NCI-H82 (cell line): Measurements from ENCODE around the gene SAT2.
"Not testable (repeated sequence)": the region's sequence is repeated elsewhere in the genome, so short reads cannot be mapped to it uniquely, and the experiment has no call there.

Experiments used
- DNase-seq: peaks from one replicate; lab custom pipeline; 2025; lab: John Stamatoyannopoulos, UW

Gene SAT2

DNA sequence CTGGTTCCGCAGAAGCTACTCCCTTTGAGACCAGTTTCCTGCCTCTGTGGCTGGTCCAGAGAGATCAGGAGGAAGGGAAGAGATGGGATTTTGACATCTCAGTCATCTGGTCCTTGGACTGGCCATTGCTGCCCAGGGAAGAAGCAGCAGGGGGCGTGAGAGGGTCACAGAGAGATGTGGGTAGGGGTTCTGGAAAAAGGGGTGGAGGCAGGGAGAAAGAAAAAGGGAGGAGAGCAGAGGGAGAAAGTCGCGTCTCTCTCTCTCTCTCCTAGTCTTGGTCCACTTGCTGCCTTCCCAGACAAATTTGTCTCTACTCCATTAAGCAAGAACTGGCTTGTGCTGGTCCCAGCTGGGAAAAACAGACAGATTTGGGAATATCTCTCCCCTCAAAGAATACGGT is 6.8 kb upstream of the SAT2 start:
- DNase-seq: peak; percentile 92

DNA sequence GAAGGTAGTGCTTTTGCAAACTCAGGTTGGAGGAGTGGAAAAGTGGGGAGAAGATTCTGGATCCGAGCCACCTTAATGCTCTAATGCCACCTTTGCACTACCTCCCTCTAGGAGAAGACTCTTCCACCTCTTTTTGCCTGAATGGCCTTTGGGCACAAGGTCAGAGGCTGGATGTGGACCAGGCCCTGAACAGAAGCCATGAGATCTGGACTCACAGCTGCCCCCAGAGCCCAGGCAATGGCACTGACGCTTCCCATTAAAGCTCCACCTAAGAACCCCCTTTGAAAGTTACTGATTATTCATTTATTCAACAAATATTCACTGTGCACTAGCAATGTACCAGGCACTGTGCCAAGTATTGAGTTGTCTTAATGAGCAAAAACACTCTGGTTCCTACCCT is 5.5 kb upstream of the SAT2 start:
- peak; percentile 29 for DNase-seq

DNA sequence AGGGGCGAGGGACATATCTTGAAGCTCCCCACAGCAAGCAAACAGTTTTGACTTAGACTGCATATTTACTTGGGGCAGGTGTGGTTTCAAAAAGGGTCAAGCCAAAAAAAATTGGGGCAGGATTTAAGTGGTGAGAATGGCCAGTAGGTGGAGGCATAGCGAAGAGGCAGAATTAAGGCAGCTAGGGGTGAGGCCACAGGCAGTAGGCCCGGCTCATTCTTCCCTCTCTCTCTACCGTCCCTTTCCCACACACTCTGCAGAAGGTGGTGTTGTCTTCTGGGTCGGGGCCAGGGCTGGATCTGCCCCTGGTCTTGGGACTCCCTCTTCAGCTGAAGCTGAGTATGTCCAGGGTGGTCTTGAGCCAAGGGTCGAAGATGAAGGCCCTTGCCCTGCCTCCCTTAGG is 4.9 kb upstream of the SAT2 start:
- DNase-seq: peak; percentile 86

DNA sequence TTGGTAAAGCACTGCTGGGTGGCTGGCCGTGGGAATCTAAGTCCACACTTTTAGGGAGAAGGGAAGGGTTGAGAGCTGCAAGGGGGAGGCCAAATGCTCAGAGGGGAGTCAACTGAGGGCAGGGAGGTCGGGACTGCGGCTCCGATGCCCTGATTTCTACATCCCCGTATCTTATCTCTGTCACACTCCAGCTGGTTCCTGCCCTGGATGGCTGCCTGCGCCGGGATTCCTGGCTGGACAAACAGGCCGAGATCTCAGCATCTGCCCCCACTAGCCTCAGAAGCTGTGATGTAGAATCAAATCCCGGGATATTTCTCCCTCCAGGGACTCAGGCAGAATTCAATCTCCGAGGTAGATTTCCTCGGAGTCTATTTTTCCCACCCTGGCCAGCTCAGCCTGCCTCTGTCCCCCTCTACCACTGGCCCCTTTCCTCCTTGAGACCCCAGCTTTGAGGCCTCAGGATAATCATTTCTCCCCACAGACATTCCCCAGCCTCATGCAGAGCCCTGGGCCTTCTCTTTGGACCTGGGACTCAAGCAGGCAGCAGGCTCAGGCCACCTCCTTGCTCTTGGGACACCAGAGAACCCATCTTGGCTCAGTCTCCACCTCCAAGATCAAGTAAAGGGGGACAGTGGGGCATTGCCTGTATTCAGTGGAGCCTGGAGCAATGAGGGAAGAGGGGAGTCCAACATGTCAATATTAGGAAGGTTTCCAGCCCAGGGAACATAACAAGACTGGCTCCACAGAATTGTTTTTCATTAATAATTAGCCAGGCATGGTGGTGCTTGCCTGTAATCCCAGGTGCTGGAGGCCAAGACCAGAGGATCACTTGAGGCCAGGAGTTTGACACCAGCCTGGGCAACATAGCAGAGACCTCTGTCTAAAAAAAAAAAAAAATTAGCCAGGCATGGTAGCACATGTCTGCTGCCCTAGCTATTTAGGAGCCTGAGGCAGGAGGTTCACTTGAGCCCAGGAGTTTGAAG is 4.1 kb upstream of the SAT2 start:
- no peak for DNase-seq

DNA sequence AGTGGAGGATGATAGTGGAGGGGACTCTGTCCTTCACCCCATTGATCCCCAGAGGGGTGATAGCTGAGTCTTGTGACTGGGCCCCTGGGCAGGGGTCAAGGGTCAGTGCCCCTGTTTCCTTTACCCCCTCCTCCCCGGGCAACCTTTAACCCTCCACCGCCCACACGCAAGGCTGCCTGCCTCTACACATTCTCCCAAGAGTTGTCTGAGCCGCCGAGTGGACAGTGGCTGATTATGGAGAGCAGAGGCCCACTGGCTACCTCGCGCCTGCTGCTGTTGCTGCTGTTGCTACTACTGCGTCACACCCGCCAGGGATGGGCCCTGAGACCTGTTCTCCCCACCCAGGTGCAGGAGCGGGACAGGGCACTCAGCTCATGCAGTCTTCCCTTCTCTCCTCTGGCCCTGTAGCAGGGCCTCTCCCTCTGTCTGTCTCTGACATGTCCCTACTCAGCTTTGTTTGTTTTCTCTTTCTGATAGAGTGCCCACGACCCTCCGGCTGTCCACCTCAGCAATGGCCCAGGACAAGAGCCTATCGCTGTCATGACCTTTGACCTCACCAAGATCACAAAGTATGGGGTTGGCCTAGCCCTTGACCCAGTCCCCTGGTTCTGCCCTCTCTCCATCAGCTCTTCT is 2.4 kb upstream of the SAT2 start, which contains the start of gene SHBG:
TSS of gene SHBG (plus strand) at position 197 of the 633 bp plus-strand sequence. CDS start at position 235, 38 bp downstream.
- DNase-seq: no peak

DNA sequence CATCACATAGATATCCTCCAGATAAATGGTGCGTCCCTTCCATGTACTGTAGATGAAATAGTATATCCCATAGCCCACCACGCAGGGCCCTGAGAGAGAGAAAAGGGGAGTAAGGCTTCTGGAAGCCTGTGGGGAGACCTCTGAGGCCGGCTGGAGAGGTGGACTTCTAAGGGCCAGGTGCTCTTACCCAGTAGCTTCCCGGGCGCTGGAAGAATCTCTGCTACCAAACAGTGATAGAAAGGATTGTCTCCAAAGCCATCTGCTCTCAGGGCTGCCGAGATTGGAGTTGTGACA is 718 bp downstream of the SAT2 start:
- DNase-seq: peak; percentile 88

DNA sequence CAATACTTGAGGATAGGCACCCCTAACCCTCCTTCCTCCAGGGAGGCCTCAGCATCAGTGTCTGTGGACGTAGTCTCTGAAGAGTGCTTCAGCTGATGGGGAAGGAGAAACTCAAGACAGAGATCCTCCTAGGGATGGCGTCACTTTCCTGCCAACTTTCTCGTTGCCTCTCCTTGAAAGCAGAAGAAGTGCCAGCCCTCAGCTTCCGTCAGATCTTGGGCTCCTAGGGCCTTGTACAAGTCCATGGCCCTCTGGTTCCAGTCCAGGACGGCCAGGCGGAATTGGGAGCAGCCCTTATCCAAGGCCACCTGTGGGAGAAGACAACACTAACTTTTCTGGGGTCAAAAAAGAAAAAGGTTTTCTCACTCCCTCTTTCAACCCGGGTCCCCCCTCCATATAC is 1.3 kb downstream of the SAT2 start:
- no peak for DNase-seq

DNA sequence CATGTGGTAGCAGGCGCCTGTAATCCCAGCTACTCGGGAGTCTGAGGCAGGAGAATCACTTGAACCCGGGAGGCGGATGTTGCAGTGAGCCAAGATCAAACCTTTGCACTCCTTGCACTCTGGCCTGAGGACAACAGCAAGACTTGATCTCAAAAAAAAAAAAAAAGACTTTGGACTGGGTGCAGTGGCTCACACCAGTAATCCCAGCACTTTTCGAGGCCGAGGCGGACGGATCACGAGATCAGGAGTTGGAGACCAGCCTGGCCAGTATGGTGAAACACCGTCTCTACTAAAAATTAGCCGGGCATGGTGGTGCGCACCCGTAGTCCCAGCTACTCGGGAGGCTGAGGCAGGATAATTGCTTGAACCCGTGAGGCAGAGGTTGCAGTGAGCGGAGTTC is 1.9 kb downstream of the SAT2 start:
- DNase-seq: not testable (repeated sequence)

DNA sequence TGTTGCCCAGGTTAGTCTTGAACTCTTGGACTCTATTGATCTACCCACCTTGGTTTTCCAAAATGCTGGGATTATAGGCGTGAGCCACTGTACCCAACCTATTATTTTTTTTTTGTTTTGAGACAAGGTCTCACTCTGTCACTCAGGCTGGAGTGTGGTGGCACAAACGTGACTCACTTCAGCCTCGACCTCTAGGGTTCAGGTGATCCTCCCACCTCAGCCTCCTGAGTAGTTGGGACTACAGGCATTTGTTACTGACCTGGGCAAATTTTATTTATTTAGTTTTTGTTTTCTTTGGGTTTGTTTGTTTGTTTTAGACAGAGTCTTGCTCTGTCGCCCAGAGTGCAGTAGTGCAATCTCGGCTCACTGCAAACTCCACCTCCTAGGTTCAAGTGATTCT is 4.0 kb downstream of the SAT2 start:
- no peak for DNase-seq

DNA sequence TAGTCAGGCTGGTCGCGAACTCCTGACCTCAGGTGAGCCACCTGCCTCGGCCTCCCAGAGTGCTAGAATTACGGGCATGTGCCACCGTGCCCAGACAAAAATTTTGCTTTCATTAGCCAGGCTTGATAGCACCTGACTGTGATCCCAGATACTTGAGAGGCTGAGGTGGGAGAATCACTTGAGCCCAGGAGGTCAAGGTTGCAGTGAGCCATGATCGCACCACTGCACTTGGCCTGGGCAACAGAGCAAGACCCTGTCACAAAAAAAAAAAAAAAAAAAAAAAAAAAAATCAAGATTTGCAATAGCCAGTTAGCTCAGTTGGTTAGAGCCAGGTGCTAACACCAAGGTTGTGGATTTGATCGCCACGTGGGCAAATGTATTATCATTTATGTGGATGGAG is 6.8 kb downstream of the SAT2 start:
- DNase-seq: no peak

DNA sequence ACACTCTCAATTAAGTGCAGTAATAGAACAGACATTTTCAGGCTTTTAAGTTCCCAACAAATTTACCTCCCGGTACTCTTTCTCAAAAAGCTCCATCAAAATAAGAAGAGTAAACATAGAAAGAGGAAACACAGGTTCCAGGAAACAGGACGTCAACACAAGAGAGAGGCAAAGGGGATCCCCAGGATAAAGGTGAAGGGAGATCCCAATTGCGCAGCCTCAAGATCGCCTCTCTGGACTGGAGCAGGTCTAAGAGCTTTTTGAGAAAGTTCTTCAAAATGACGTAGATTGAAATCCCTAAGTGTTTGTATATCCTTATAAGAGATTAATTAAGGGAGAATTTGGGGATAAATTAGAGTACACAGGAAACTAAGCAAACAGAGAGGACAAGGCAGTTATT is 9.0 kb downstream of the SAT2 start:
- DNase-seq: no peak

DNA sequence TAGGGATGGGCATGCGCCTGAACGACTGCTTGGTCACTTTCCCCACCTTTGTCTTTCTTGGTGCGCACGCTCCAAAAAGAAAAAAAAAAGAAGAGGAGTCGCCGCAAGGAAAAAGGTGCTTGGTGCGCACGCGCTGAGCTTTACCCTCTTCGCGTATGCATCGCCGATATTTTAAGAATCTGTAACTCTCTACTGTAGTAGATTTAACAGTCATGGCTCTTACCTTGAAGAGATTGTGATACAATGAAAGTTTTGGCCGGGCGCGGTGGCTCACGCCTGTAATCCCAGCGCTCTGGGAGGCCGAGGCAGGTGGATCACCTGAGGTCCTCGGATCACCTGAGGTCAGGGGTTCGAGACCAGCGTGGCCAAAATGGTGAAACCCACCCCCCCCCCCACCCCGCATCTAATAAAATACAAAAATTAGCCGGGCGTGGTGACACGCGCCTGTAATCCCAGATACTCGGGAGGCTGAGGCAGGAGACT is 12.3 kb downstream of the SAT2 start:
- DNase-seq: no peak

DNA sequence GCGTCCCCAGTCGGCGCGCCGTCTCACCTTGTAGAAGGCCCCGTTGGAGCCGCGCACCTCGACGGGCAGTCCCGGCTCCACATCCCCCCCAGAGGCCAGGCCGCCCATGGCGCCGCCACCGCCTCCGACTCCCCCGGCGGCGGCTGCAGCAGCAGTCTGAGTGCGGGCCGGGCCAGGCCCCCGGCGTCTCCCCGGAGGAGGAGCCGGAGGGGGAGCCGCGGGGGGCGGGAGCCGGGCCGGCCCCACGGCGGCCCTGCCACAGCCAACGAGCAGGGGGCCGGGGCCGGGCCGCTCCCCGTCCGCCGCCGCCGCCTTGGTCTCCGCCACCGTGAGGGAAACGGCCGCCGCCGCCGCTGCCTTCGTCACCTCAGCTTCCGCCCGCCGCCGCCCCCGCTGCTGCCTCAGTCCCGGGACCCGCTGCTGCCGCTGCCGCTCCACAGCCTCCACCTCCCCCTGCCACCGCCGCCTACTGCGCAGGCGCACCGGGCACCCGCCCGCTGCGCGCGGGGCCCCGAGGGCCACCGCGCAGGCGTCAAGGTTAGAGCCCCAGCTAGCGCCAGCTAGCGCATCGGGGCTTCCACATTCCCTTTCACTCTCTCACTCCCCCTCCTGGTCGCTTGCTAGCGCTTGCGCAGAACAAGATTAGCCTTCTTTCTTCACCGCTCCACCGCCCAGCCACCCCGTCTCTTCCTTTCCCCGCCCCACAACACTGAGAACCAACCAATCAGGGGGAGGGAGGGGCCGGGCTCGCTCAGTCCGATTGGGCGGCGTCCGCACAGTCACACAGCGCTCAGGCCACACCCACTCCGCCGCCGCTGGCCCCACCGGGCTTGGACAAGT is 13.0 kb downstream of the SAT2 start, which contains the start of gene FXR2:
TSS of gene FXR2 (minus strand) at position 473 of the 840 bp plus-strand sequence. CDS start at position 108, 365 bp downstream.
- DNase-seq: peak; percentile 100

DNA sequence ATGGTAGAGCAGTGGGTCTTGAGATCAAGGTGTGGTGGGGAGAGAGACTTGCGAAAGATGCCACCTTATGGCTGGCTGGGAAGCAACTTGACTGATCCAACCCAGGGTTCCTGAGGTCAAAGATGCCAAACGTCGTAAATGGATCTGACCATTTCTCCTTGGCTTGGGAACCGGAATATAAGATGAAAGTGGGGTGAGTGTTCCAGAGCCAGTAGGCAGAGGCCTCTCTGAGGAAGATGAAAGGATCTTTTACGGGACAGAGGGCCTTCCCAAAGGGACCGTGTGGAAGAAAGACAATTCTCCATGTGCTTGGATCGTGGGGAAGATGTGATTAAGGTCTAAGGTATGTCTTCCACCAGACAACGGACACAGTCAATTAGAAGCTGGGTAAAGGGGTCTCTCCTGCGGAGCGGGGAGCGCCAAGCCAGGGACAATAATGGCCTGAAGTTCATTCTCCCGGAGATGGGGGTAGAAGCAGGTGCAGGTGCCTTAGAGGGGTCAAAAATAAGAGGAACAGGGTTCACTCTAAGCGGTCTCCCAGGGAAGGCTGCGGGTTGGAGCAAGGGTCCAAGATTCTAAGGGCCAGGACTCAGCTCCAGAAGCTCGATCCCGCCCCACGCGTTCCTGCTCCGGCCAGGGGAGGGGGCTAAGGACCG is 13.7 kb downstream of the SAT2 start:
- DNase-seq: peak; percentile 56

DNA sequence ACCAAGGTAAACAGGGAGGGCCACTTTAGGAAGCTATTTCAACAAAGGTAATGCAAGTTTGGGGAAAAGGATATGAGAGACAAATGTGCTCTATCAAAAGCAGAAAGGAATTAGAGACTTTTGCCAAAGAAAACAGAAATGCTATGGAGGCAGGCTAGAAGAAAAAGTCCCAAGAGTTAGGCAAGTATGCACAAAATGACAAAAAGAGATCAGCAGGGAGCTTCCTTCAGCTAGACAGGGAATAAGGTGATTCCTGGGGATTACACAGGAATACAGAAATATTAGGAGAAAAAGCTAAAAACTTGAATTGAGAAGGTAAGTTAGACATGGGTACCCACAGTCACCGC is 15.4 kb downstream of the SAT2 start:
- DNase-seq: no peak

DNA sequence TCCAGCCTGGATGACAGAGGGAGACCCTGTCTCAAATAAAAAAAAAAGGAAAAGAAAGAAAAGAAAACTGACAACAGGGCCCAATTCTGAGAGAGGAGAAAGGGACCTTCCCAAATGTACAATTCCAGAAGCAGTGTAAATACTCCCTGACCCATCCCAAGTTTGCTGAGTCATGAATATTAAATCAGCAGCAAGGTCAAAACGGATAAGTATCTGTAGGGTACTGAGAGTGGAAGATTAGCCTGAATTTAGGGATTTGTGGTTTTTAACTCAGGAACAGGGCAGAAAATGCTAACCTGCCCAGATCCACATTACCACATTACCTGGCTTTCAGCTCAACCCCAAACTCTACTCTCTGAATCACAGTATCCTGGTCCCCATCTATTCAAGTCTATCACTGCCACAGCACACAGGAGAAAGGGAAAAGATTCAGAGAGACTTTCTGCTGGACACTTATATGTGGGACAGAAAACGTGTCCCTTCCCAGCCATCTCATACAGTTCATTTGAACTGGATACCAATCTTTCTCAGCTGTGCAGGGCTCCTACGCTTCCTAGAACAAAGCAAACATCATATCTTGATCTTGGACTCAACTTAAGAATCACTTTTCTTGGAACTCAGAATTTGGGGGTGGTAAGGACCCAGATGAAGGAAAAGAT is 15.9 kb downstream of the SAT2 start:
- DNase-seq: no peak

DNA sequence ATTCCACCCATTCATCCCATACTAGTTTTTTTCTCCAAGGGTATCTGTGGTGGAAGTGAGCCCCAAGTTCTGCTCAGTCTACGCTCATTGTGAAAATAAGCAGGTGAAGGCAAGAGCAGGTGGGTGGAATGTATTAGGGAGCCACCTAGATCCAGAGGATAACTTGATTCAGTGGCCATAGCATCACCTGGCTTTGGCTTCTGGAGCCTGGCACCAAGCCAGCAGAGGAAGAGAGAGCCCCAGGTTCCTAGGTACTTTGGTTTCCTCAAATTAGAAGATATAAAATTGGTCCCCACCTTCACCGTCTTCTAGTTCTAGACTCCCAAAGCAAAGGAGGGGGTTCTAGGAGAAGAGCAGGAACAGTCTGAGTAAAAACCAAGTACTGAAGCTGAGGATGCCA is 17.0 kb downstream of the SAT2 start:
- no peak for DNase-seq

DNA sequence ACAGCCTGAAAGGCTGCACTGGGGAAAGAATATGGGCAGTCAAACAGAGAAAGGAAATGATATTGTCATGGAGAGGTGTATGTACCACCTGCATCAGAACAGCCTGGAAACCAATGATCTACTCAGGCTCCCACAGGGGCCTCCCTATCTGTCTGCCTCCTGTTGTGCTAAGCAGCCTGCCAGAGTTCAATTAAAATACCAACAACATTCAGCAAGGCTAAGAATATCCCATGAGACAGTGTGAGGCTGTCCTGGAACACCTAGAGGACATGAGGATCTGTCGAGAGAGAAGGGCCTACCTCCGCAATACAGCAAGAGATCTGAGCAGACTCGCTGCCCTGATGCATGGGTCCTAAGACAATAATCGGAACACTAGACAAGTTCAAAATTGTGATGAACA is 21.3 kb downstream of the SAT2 start:
- DNase-seq: no peak

DNA sequence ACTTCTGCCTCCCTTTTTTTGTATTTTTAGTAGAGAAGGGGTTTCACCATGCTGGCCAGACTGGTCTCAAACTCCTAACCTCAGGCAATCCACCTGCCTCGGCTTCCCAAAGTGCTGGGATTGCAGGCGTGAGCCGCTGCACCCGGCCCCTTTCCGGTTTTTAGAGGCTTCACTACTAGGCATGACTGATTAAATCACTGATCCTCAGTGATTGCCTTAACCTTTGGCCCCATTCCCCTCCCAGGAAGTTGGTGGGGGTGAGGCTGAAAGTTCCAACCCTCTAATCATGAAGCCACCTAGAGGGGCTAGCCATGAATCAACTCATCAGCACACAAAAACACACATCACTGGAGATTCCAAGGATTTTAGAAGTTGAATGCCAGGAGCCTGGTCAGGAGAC is 30.1 kb downstream of the SAT2 start:
- DNase-seq: not testable (repeated sequence)

DNA sequence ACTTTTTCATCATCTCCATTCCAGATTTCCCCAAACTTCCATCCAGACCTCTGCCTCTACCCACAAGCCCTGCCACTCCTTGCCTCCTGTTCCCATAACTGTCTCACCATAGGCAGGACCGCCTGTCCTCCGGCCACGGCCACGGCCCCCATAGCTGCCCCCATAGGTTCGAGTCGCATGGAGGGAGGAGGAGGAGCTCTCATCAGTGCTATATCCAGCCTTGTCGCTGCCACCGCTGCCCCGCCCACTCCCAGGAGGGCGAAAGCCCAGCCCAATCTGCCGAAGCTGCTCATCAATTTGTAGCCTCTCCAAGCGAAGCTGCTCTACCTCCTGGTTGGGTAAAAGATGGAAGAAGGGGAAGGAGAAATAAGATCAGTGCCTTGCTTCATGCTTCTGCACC is 34.3 kb downstream of the SAT2 start:
- DNase-seq: no peak

DNA sequence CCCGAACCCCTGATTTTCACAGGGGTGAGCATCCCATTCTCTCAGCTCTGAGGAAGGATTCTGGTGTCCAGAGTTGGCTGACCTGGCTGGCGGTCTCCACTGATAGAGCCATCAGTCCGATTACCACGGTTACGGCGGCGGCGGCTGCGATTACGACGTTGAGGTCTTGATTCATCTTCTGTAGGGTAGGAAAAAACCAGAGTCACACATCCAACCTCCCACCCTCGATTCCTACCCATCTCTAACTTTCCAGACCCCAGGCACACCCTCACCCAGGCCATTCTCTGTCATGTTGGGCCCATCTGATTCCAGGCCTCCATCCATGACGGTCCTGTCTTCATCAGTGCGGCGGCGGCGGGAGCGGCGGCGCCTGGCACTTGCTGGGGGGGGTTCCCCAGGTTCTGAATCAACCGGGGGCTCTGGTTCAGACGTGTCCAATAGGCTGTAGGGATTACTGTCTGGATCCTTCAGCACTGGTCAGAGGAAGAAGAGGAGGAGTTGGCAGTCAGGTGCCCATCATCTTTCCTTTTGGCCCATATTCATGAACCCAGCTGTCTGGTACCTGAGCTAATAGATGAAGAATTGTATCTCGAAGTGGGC is 35.1 kb downstream of the SAT2 start:
- no peak for DNase-seq
